GM21423 (cell line): Measurements from ENCODE around the gene FCF1.

Source experiments
- ATAC-seq: cut with Tn5 transposase; IDR thresholded peaks from one replicate; pipeline ENCODE4 v1.9.1; 2021; ENCODE audit warnings: mild to moderate bottlenecking, moderate library complexity; ENCODE audit not compliant: unreplicated experiment

Gene FCF1

DNA sequence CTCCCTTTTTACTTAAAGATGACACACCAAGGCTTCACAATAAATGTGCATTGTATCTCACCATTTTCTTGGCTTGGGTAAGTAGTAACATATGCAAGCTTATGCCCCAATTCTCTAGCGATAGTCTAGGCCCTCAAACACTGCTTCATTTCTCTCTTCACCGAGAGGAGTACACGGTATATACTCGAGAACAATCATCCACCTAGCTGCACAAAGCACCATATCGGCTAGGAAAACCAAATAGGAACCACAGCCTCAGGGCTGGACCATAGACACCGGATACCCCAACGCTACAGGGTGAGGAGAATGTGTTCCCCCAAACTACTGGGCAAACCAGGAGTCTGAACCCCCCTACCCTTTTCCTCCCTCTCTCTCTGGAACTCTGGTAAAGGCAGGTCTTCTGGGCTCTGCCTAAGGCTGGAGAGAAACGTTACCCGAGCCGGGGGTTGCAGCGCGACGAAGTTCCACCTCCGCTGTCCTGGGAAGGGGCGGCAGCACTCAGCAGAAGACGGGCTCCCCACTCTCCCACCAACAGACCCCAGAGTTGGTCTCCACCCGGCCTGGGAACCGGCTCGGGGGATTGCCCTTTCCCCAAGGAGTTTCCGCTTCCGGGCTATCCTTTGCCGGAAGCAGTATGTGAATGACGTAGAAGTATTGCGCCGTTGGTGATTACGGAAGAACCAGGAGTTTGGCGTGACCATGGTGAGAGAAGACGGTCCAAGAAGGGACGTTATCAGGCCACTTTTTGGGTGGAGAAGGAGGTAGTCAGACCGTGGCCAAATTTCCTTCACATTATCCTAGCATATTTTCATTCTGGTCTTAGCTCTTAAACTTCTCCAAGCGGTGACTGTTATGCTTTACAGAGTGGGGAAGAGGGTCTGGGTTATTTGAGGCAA, at the start of gene FCF1, which contains the start of gene AREL1:
TSS of gene FCF1 (plus strand) at position 646 of the 896 bp plus-strand sequence. CDS start at position 700, 54 bp downstream.
TSS of gene AREL1 (minus strand) at position 582 of the 896 bp plus-strand sequence. CDS start 27,465 bp downstream, outside the sequence.
- ATAC-seq: peak; percentile 89

- no peak for ATAC-seq
Measured at GRCh38 chr14:74663884-74664283, 49.1 kb upstream of the FCF1 start.

GRCh38 chr14:74664717-74665116, 48.2 kb upstream of the FCF1 start:
- no peak for ATAC-seq

DNA sequence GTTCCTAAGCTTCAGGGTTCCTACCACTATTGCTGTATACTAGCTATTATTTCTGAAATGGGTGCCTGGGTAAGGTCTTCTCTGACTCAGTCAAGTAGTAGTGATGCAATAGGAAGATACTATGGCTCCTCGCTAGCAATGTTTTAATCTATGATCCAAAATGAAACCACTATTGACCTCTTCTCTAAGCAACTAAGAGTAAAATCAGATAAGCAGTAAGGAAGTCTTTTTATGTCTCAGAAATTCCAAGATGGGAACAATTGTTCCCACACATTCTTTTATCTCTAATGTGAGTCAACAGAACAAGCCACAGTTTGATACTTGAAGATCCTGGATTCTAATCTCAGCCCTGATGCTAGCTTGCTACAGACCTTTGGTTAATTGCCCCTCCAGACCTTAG, 45.2 kb upstream of the FCF1 start:
- ATAC-seq: no peak

- ATAC-seq: no peak
Measured at GRCh38 chr14:74669256-74669655, 43.7 kb upstream of the FCF1 start.

DNA sequence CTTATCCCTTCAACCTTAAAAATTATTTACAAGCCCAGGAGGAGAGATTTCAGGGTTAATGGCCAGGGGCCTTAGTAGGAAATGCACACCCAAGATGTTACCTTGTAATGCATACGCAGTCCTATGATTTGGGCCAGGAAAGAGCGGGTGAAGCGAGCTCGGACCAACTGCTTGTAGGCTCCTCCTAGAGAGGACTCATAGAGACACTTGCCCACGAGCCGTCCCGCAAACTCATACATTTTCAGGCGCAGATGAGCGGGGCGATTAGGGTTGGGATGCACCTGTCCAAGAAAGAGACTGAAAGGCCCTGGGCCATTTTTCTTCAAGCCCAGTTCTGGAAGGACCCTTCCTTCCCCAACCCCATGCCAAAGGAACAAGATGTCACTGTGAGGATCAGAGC, 43.1 kb upstream of the FCF1 start:
- ATAC-seq: no peak

DNA sequence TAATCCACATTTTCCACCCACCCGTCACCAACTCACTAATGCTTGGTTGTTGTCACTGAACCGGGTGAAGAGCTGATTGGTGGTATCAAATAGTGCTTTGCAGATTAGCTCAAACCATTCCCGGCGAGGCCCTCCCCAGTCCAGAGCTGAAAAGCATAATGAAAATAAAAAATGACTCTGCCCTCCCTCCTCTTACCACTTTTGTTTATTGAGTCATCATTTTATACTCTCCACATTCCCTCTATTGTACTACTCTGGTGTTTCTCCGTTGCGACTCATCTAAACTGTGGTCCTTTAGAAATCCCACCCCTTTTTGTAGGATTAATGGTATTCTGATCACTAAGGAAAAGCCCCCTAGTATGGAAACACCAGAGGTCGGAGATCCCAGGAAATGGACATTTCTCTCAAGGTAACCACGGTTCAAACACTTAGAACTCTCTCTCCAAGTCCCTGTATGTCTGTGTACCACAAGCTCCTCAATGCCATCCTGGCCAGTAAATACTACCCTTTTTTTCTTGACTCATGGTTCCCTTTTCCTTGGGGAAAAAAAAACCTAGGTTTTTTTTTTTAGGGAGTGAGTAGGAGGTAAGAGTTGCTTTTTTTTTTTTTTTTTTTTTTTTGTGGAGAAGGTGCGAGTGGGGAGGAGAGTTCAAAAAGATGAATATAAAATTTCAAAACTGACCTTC, 42.1 kb upstream of the FCF1 start:
- no peak for ATAC-seq

- ATAC-seq: no peak
Measured at GRCh38 chr14:74671789-74672188, 41.2 kb upstream of the FCF1 start.

DNA sequence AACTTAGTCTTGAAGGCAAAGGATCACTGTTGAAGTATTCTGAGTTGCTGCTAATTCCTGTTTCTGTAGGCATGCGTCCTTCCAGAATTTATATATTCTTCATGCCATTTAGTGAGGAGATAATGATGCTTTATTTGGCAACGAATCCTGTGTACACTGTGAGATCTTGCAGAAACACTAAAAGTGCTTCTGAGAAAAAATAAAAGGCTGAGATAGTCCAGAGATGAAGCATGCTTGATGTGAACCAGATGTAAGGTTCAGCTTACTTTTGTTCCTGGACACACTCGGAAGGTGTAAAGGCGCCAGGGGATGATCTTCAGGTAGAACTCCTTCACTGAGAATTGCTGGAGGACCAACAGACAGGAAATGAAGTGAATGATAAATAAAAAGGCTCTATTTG, 39.2 kb upstream of the FCF1 start:
- no peak for ATAC-seq

- no peak for ATAC-seq
Measured at GRCh38 chr14:74675219-74675618, 37.7 kb upstream of the FCF1 start.

GRCh38 chr14:74682169-74682952, 30.6 kb upstream of the FCF1 start:
- no peak for ATAC-seq

DNA sequence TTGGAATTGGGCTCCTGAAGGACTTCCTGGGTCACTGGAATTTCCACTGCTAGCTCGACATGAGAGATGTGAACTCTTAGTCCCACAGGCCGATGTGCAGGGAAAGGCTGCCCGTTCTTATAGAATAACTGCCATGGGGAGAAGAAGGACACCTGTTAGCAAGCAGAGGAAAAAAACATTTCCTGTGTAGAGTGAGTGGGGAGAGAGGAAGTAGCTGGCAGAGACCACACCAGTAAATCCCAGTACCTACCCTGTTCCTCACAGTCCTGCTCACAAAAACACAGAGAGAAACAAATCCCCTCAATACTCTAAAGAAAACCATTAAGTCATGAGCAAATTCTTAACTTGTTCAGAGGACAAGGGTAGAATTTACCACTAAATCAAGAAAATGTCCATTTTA, 29.5 kb upstream of the FCF1 start:
- no peak for ATAC-seq

DNA sequence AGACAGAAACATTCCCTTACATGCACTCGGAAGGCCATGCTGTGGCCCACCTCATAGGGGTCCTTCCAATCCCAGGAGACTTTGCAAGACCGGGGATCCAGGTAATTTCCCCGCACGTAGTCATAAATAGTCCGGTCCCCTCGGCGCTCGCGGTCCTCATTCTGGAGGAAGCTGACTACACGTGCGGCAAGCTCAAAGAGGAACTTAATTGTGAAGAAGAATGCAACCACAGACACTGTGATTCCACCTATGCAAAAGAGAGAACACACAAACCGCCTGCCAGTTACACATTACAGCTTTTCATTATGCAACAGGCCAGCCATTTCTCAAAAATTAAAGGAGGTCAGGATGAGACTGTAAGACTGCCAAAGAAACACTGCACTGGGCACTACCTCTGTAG, 28.5 kb upstream of the FCF1 start:
- ATAC-seq: peak; percentile 85

GRCh38 chr14:74685056-74685455, 27.9 kb upstream of the FCF1 start:
- ATAC-seq: no peak

DNA sequence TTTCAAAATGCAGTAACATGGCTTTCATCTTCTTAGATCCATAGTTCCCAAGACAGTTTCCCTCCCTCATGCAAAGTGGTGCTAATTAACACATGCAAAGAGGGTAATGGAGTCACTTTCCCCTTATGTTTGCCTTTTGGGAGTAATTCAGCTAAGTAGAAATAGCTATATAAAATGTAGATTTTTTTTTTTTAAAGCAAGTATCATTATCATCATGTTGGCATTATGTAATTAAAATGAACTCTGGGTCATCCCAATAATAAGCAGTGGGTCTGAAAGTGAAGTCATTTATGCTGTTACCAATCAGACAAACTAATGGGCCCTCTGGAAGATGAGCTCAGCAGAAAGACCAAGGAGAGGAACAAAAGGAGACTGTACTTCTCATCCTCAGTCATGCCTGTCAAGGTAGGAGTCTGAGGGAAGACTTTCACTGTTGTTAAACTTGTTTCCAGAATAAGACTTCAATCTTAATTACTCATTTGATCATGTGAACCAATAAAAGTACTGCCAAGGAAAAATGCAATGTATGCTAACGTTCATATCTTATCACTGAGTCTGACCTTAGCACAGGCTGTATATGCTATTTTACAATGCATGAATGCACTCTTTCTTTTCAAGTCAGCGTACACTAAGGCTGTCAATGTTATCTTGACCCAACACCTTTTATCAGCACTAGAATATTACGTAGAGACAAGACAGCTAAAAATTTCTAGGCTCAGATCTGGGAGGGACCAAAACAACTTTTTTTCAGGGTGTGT, 26.8 kb upstream of the FCF1 start:
- ATAC-seq: no peak

- ATAC-seq: no peak
Measured at GRCh38 chr14:74691456-74691855, 21.5 kb upstream of the FCF1 start.

GRCh38 chr14:74693191-74693590, 19.8 kb upstream of the FCF1 start:
- ATAC-seq: no peak

DNA sequence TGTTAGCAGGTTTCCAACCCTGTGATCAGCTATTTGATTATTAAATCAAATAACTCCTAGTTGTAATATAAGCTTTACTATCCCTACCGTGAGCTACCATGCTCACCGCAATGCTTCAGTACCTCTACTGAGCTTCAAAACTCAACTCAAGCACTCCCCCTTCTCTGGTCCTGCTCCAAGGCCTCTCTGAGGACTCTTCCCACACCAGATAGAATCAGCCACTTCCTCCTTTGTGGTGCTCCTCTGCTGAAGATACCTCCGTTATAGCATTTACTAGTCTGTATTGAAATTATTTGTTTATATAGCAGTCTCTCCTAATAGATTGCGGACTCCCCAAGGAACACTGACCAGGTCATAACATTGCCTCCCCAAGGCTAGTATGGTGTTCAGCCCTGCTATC, 17.5 kb upstream of the FCF1 start:
- ATAC-seq: no peak

- no peak for ATAC-seq
Measured at GRCh38 chr14:74697011-74697410, 15.9 kb upstream of the FCF1 start.

- ATAC-seq: no peak
Measured at GRCh38 chr14:74697543-74697942, 15.4 kb upstream of the FCF1 start.

DNA sequence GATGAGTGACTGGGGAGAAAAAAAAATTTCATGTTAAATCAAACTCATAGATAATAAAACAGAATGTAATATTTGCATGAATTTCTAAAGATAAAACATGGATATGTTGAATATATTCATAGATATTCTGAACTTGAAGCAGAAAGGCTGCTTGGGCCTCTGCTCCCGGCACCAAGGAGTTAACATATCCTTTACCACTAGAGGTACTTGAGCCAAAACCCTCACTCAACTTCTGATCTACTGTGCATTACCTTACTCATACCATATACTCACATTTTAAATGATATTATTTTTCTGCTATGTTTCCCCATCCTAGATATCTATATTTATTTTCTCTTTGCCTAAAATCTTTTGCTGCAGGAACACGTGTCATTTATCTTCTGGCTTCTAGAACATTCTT, 15.0 kb upstream of the FCF1 start:
- no peak for ATAC-seq
